Tibial artery (tissue), 4 donors: Measurements from ENCODE around the gene FAM98C.

Source experiments
- DNase-seq, 2 donors: peaks; one replicate each; pipeline ENCODE4 v3.0.0-alpha.2; 2019
- H3K27ac ChIP-seq, 2 donors: fragments of 200-600 bp; sonication (generic) in 1 of 2; 1 replicate in 1 of 2; 2 replicates in 1 of 2; pipeline ENCODE4 v1.5.1; 2018 to 2019; ENCODE audit warnings: mild to moderate bottlenecking in 1 of 2
- H3K27me3 ChIP-seq, 2 donors: fragments of 200-600 bp; sonication (generic) in 1 of 2; one replicate each; pipeline versions ENCODE4 v1.5.1 to v1.6.0; 2016 to 2019
- H3K36me3 ChIP-seq, 3 donors: fragments of 200-600 bp; sonication (generic) in 2 of 3; one replicate each; pipeline ENCODE4 v1.5.1; 2016 to 2019; ENCODE audit warnings: mild to moderate bottlenecking in 2 of 3
- H3K4me1 ChIP-seq, 4 donors: fragments of 200-600 bp; sonication (generic) in 2 of 4; 1 replicate in 3 of 4; 2 replicates in 1 of 4; pipeline ENCODE4 v1.5.1; 2016 to 2019
- H3K4me3 ChIP-seq, 2 donors: fragments of 200-600 bp; sonication (generic) in 1 of 2; 1 replicate in 1 of 2; 2 replicates in 1 of 2; pipeline ENCODE4 v1.5.1; 2018 to 2019; ENCODE audit warnings: mild to moderate bottlenecking in 2 of 2
- H3K9me3 ChIP-seq, 3 donors: fragments of 200-600 bp; sonication (generic) in 1 of 3; one replicate each; pipeline ENCODE4 v1.5.1; 2016 to 2019
- CTCF ChIP-seq, 2 experiments: fragments of 200-600 bp in 1 of 2; fragments of 450-650 bp in 1 of 2; IDR thresholded peaks; one replicate each; pipeline ENCODE4 v1.5.1; 2017 to 2019; ENCODE audit warnings: antibody characterized with exemption in 2 of 2, mild to moderate bottlenecking in 1 of 2, moderate library complexity in 1 of 2
- intact Hi-C: fragments of 100-400 bp; cut with DNase I; formaldehyde crosslinking; loops from one replicate; pipeline ENCODE4 v1.15.0; 2023; ENCODE audit warnings: low total_unique reads

The FAM98C gene

GRCh38 chr19:38443458-38443999 lies 40.6 kb downstream of the FAM98C start:
- H3K9me3 ChIP-seq, result no peaks in the 10 kb centered on the region
- no peak for TF ChIP-seq CTCF (IDR thresholded peaks at IDR 0.05)
- DNase-seq, result no peak
- H3K4me3 ChIP-seq, result no peak overlapping the region
- H3K27ac ChIP-seq, result no peak overlapping the region
- no peaks in the 10 kb centered on the region for H3K4me1 ChIP-seq
- peaks cover 0 to 28% of the 10 kb centered on the region in 2 donors for H3K27me3 ChIP-seq
- no peaks in the 10 kb centered on the region for H3K36me3 ChIP-seq
- intact Hi-C loops, result no loop called here

DNA sequence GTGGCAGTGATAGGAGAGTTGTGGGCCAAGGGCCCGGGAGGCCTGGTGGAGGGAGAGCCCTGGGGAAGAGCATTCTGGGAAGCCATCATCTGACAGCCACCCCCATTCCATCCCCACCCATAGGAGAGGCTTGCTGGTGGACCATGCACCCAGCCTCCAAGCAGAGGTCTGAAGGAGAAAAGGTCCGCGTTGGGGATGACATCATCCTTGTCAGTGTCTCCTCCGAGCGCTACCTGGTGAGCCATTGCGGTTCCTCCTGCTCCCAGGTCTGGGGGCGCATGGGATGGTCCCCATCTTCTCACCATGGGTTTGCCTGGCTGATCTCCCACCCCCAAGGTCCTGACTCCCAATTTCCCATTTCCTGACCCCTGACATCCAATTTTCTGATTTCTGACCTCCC lies 41.1 kb downstream of the FAM98C start:
- no peak for TF ChIP-seq CTCF (IDR thresholded peaks at IDR 0.05)
- H3K27ac ChIP-seq, result no peak overlapping the region
- no peak overlapping the region for H3K4me3 ChIP-seq
- H3K9me3 ChIP-seq, result no peaks in the 10 kb centered on the region
- peaks cover 0 to 25% of the 10 kb centered on the region in 2 donors for H3K27me3 ChIP-seq
- no peaks in the 10 kb centered on the region for H3K36me3 ChIP-seq
- no peak for DNase-seq
- intact Hi-C loops, result no loop called here
- H3K4me1 ChIP-seq, result no peaks in the 10 kb centered on the region

GRCh38 chr19:38445362-38445761 lies 42.5 kb downstream of the FAM98C start:
- no peak overlapping the region for H3K4me3 ChIP-seq
- intact Hi-C loops, result no loop called here
- no peak overlapping the region for H3K27ac ChIP-seq
- no peak for TF ChIP-seq CTCF (IDR thresholded peaks at IDR 0.05)
- H3K36me3 ChIP-seq, result no peaks in the 10 kb centered on the region
- no peaks in the 10 kb centered on the region for H3K9me3 ChIP-seq
- peaks cover 0 to 24% of the 10 kb centered on the region in 2 donors for H3K27me3 ChIP-seq
- no peaks in the 10 kb centered on the region for H3K4me1 ChIP-seq
- no peak for DNase-seq

GRCh38 chr19:38448225-38448624 lies 45.3 kb downstream of the FAM98C start:
- H3K27me3 ChIP-seq, result no peaks in the 10 kb centered on the region
- H3K36me3 ChIP-seq, result no peaks in the 10 kb centered on the region
- H3K9me3 ChIP-seq, result no peaks in the 10 kb centered on the region
- H3K27ac ChIP-seq, result no peak overlapping the region
- DNase-seq, result no peak
- H3K4me3 ChIP-seq, result no peak overlapping the region
- H3K4me1 ChIP-seq, result no peaks in the 10 kb centered on the region
- intact Hi-C loops, result no loop called here
- no peak for TF ChIP-seq CTCF (IDR thresholded peaks at IDR 0.05)

- TF ChIP-seq CTCF (IDR thresholded peaks at IDR 0.05), result no peak
- no peak overlapping the region for H3K27ac ChIP-seq
- intact Hi-C loops, result no loop called here
- H3K27me3 ChIP-seq, result no peaks in the 10 kb centered on the region
- no peak for DNase-seq
- H3K4me1 ChIP-seq, result no peaks in the 10 kb centered on the region
- no peaks in the 10 kb centered on the region for H3K36me3 ChIP-seq
- H3K9me3 ChIP-seq, result no peaks in the 10 kb centered on the region
- H3K4me3 ChIP-seq, result no peak overlapping the region
Observed at GRCh38 chr19:38449518-38449917, 46.6 kb downstream of the FAM98C start.

GRCh38 chr19:38451036-38451435 lies 48.1 kb downstream of the FAM98C start:
- no peak overlapping the region for H3K27ac ChIP-seq
- no peaks in the 10 kb centered on the region for H3K27me3 ChIP-seq
- H3K9me3 ChIP-seq, result no peaks in the 10 kb centered on the region
- no peak overlapping the region for H3K4me3 ChIP-seq
- no peaks in the 10 kb centered on the region for H3K36me3 ChIP-seq
- no peaks in the 10 kb centered on the region for H3K4me1 ChIP-seq
- intact Hi-C loops, result no loop called here
- TF ChIP-seq CTCF (IDR thresholded peaks at IDR 0.05), result no peak
- DNase-seq, result no peak
